ENCODE results near the gene PIGR.
A peak's percentile ranks its signal among the peaks of the same experiment; 100 is the strongest.

Gene PIGR

GRCh38 chr1:206911064-206911663 lies 35.1 kb downstream of the PIGR start:
- no peak overlapping the region for H3K4me3 ChIP-seq (ENCODE audit: low read depth, low read length)
- TF ChIP-seq CTCF (IDR thresholded peaks at IDR 0.05; ENCODE audit: control insufficient read depth, extremely low read depth, insufficient read depth): peak; percentile 63
- no peak for DNase-seq (ENCODE audit: low read depth)

GRCh38 chr1:206909883-206910318 lies 36.4 kb downstream of the PIGR start:
- H3K4me3 ChIP-seq (ENCODE audit: low read depth, low read length): peak overlapping the region; percentile 50
- no peak for DNase-seq (ENCODE audit: low read depth)
- no peak for TF ChIP-seq CTCF (IDR thresholded peaks at IDR 0.05; ENCODE audit: control insufficient read depth, extremely low read depth, insufficient read depth)

- peak overlapping the region; percentile 50 for H3K4me3 ChIP-seq (ENCODE audit: low read depth, low read length)
- DNase-seq (ENCODE audit: low read depth): peak; percentile 92
- TF ChIP-seq CTCF (IDR thresholded peaks at IDR 0.05; ENCODE audit: control insufficient read depth, extremely low read depth, insufficient read depth): peak; percentile 11; the same call in 1 of the 2 replicates
These were observed 36.9 kb downstream of the PIGR start for GRCh38 chr1:206909161-206909882.

GRCh38 chr1:206908038-206908437 lies 38.2 kb downstream of the PIGR start:
- DNase-seq (ENCODE audit: low read depth): no peak
- H3K4me3 ChIP-seq (ENCODE audit: low read depth, low read length): no peak overlapping the region
- no peak for TF ChIP-seq CTCF (IDR thresholded peaks at IDR 0.05; ENCODE audit: control insufficient read depth, extremely low read depth, insufficient read depth)

GRCh38 chr1:206907304-206907991 lies 38.8 kb downstream of the PIGR start:
- H3K4me3 ChIP-seq (ENCODE audit: low read depth, low read length): no peak overlapping the region
- TF ChIP-seq CTCF (IDR thresholded peaks at IDR 0.05; ENCODE audit: control insufficient read depth, extremely low read depth, insufficient read depth): peak; percentile 30
- no peak for DNase-seq (ENCODE audit: low read depth)

GRCh38 chr1:206905295-206906164 lies 40.7 kb downstream of the PIGR start:
- TF ChIP-seq CTCF (IDR thresholded peaks at IDR 0.05; ENCODE audit: control insufficient read depth, extremely low read depth, insufficient read depth): no peak
- no peak overlapping the region for H3K4me3 ChIP-seq (ENCODE audit: low read depth, low read length)
- no peak for DNase-seq (ENCODE audit: low read depth)

Measured in LNCaP clone FGC (cell line).